ENCODE measurements around the gene UTP14C.
"Not testable (repeated sequence)": the region's sequence is repeated elsewhere in the genome, so short reads cannot be mapped to it uniquely, and the experiment has no call there.

Gene UTP14C

DNA sequence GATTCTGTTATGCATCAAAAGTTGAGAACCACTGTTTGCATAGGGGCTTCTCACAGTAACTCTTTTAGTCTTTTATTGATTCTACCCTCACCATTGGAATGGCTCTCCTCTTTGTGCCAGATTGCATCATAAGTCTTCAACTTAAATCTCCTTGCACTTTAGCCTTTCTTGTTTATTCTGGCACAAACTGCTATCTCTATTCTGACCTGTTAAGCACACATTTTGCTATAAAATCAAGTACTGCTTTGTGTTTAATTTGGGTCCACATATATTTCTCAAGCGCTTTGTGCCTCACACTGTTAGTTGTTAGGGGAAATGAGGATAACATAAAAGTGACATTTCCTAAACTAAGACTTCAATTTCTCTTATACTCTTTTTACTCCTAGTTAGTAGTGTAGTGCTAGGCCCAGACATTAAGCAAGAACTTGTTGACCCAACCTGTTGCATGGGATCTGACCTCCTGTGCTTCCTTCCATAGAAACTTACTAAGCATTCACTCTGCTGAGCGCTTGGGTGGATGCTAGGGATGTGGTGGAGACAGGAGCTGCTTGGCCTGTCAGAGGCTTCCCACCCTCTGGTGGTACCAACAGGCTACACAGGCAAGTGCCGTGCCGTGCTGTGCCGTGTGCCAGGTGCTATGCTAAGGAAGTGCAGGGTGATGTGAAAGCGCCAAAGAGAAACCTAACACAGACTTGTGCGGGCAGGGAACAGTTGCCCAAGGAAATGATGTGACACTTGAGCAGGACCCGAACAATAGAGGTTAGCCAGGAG is 1.2 kb downstream of the UTP14C start:
- DNase-seq (ENCODE audit: extremely low read depth, low read depth): no peak
- TF ChIP-seq, protein P1, sequence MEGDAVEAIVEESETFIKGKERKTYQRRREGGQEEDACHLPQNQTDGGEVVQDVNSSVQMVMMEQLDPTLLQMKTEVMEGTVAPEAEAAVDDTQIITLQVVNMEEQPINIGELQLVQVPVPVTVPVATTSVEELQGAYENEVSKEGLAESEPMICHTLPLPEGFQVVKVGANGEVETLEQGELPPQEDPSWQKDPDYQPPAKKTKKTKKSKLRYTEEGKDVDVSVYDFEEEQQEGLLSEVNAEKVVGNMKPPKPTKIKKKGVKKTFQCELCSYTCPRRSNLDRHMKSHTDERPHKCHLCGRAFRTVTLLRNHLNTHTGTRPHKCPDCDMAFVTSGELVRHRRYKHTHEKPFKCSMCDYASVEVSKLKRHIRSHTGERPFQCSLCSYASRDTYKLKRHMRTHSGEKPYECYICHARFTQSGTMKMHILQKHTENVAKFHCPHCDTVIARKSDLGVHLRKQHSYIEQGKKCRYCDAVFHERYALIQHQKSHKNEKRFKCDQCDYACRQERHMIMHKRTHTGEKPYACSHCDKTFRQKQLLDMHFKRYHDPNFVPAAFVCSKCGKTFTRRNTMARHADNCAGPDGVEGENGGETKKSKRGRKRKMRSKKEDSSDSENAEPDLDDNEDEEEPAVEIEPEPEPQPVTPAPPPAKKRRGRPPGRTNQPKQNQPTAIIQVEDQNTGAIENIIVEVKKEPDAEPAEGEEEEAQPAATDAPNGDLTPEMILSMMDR (IDR thresholded peaks at IDR 0.05; ENCODE audit: low read depth, low read length, missing control alignments): no peak
- H3K4me3 ChIP-seq (replicated peaks; ENCODE audit: low read depth, low read length): no peak overlapping the region

DNA sequence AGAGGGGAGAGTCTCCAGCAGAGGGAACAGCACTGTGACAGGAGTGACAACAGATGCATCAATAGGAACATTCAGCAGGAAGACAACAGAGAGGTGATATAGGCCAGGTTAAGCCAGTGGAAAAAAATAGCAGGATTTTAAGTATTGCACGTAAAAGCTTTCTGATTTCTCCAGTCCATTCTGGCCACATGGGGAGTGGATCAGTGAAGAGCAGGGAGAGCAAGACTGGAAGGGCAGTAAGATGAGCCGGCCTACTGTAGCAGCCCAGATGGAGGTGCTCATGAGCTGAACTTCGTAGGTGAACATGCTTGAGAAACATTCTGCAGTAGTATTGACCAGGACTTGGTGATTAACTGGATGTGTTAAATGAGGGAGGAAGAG is 1.7 kb downstream of the UTP14C start:
- TF ChIP-seq, protein P1 (IDR thresholded peaks at IDR 0.05; ENCODE audit: low read depth, low read length, missing control alignments): no peak
- H3K4me3 ChIP-seq (replicated peaks; ENCODE audit: low read depth, low read length): no peak overlapping the region
- no peak for DNase-seq (ENCODE audit: extremely low read depth, low read depth)

DNA sequence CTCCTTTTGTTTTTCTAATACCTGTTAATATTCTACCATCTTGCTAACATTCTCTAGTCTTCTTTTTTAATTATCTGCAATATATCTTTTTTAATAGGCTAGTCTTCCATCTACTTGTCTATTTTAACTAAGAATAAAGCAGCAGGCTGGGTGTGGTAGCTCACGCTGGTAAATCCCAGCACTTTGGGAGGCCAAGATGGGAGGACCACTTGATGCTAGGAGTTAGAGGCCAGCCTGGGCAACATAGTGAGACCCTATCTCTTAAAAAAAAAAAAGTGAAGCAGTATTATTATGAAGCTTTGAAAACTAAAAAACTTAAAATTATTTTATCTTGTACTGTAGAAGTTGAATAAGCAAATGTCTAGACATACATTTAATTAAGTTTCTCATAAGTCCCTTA is 3.3 kb downstream of the UTP14C start:
- DNase-seq (ENCODE audit: extremely low read depth, low read depth): no peak
- TF ChIP-seq, protein P1 (IDR thresholded peaks at IDR 0.05; ENCODE audit: low read depth, low read length, missing control alignments): no peak
- no peak overlapping the region for H3K4me3 ChIP-seq (replicated peaks; ENCODE audit: low read depth, low read length)

DNA sequence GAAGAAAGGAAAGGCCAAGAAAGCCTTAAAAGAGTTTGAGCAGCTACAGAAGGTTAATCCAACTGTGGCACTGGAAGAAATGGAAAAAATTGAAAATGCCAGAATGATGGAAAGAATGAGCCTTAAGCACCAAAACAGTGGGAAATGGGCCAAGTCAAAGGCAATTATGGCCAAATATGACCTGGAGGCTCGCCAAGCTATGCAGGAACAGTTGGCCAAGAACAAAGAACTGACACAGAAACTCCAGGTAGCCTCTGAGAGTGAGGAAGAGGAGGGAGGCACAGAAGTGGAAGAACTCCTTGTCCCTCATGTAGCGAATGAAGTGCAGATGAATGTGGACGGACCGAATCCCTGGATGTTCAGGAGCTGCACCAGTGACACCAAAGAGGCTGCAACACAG is 5.1 kb downstream of the UTP14C start:
- no peak for DNase-seq (ENCODE audit: extremely low read depth, low read depth)
- TF ChIP-seq, protein P1 (IDR thresholded peaks at IDR 0.05; ENCODE audit: low read depth, low read length, missing control alignments): no peak
- H3K4me3 ChIP-seq (replicated peaks; ENCODE audit: low read depth, low read length): no peak overlapping the region

DNA sequence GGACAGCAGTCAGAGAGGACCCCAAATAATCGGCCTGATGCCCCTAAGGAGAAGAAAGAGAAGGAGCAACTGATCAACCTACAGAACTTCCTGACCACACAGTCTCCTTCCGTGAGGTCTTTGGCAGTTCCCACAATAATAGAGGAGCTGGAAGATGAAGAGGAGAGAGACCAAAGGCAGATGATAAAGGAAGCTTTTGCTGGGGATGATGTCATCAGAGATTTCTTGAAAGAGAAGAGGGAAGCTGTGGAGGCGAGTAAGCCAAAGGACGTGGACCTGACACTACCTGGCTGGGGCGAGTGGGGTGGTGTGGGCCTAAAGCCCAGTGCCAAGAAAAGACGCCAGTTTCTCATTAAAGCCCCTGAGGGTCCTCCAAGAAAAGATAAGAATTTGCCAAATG is 5.9 kb downstream of the UTP14C start:
- DNase-seq (ENCODE audit: extremely low read depth, low read depth); H3K4me3 ChIP-seq (replicated peaks; ENCODE audit: low read depth, low read length): not testable (repeated sequence)

DNA sequence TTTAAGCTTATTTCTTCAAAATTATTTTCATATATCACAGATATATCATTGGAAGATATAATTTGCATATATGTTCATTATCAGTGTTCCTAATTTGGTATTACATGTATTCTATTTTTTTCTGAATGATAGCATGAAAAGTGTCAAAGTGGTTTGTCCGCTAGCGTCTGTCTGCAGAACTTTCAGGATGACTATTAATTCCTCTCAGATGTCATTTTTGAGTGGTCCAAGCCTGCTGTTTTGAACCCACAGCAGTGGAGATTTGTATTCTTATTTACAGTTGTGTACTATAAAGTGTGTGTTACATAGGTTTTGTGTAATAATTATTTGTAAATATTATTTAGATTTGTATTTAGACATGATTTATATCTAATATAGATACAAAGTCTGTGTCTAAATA is 8.5 kb downstream of the UTP14C start:
- H3K4me3 ChIP-seq (replicated peaks; ENCODE audit: low read depth, low read length): no peak overlapping the region

DNA sequence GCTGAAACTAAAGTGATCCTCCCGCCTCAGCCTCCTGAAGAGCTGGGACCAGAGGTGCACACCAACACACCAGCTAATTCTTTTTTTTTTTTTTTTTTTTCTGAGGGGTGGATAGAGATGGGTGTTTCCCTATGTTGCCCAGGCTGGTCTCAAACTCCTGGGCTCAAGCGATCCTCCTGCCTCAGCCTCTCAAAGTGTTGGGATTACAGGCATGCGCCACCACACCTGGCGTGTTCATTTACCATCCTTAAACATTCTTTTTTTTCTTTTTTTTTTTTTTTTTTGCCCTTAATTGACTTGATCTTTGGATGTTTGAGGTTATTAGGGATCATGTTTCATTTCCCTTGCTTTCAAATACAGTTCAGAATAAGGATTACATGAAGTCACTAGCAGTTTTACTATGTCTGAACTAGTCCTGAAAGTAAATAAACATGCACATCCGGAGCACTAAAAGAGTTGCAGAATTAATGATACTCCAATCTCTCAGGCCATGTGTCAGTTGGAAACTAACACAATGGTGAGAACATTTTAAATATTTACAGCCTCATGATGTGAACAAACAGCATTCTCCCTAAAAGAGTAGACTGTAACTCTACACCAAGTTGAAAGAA is 10.2 kb downstream of the UTP14C start:
- DNase-seq (ENCODE audit: extremely low read depth, low read depth): no peak
- TF ChIP-seq, protein P1 (IDR thresholded peaks at IDR 0.05; ENCODE audit: low read depth, low read length, missing control alignments): no peak
- H3K4me3 ChIP-seq (replicated peaks; ENCODE audit: low read depth, low read length): no peak overlapping the region

More for the DNA sequence above, 8.5 kb downstream of the UTP14C start:
- no peak for DNase-seq (ENCODE audit: extremely low read depth, low read depth)
- TF ChIP-seq, protein P1 (IDR thresholded peaks at IDR 0.05; ENCODE audit: low read depth, low read length, missing control alignments): no peak
